Regular cardiac myocyte (primary cell): ENCODE measurements around the gene COPS7A. TPM values are rescaled to one million over a fixed set of nuclear protein-coding genes. Genes with fewer than 3 reads are reported as not detected.

Experiments
- total RNA-seq: library from RNA; depleted of rRNA; stranded (reverse); fragments of >200 nt; gene quantifications from 2 replicates; pipeline ENCODE4 v1.2.3, GENCODE V29; 2014

COPS7A gene
- 87.9 and 100 TPM in 2 replicates for total RNA-seq

GRCh38 chr12:6723607-6724408 is at the start of gene COPS7A:
Gene COPS7A (plus strand): TSS chr12:6724046. CDS start chr12:6724657, 611 bp downstream.

GRCh38 chr12:6688999-6689882 is 34.6 kb upstream of the COPS7A start, which contains the start of gene ZNF384:
Gene ZNF384 (minus strand): TSS chr12:6689375. CDS start chr12:6679520, 9,855 bp downstream.

GRCh38 chr12:6700646-6701051 is 23.2 kb upstream of the COPS7A start, which contains the start of gene PIANP:
Gene PIANP (minus strand): TSS chr12:6700815. CDS start chr12:6698061, 2,754 bp downstream.

GRCh38 chr12:6752921-6753771 is 29.3 kb downstream of the COPS7A start, which contains the start of gene MLF2:
Gene MLF2 (minus strand): TSS chr12:6753141. CDS start chr12:6752334, 807 bp downstream.

GRCh38 chr12:6765634-6766581 is 42.1 kb downstream of the COPS7A start, which contains the start of gene PTMS:
Gene PTMS (plus strand): TSS chr12:6766363. CDS start chr12:6766706, 343 bp downstream.

GRCh38 chr12:6772331-6772695 is 48.5 kb downstream of the COPS7A start, which contains the start of gene LAG3:
Gene LAG3 (plus strand): TSS chr12:6772520. CDS start chr12:6772853, 333 bp downstream.

Other genes with a start within 250 kb of the COPS7A start
- 86.8 and 164 TPM in 2 replicates for gene MRPL51, start 230.8 kb upstream of the COPS7A start, total RNA-seq
- gene NCAPD2, start 229.9 kb upstream of the COPS7A start, total RNA-seq = 27.6 and 102 TPM in 2 replicates
- gene GAPDH, start 189.5 kb upstream of the COPS7A start, total RNA-seq = 10,543 and 12,698 TPM in 2 replicates
- 9.0 and 21.4 TPM in 2 replicates for gene IFFO1, start 168.0 kb upstream of the COPS7A start, total RNA-seq
- 16.3 and 29.1 TPM in 2 replicates for gene NOP2, start 155.8 kb upstream of the COPS7A start, total RNA-seq
- 152 and 224 TPM in 2 replicates for gene CHD4, start 116.7 kb upstream of the COPS7A start, total RNA-seq
- not detected in 2 replicates for gene LPAR5, start 88.1 kb upstream of the COPS7A start, total RNA-seq
- gene ACRBP, start 76.6 kb upstream of the COPS7A start, total RNA-seq = under 0.01 TPM in 1 of 2 replicates, not detected in the other
- gene ING4, start 60.9 kb upstream of the COPS7A start, total RNA-seq = 19.7 and 33.5 TPM in 2 replicates
- 9.0 and 11.3 TPM in 2 replicates for gene ZNF384, start 34.7 kb upstream of the COPS7A start, total RNA-seq
- gene PIANP, start 23.2 kb upstream of the COPS7A start, total RNA-seq = under 0.01 TPM in 2 replicates
- gene MLF2, start 29.1 kb downstream of the COPS7A start, total RNA-seq = 147 and 175 TPM in 2 replicates
- gene PTMS, start 42.3 kb downstream of the COPS7A start, total RNA-seq = 17.2 and 38.0 TPM in 2 replicates
- gene LAG3, start 48.5 kb downstream of the COPS7A start, total RNA-seq = not detected in 2 replicates
- 0.28 and 0.58 TPM in 2 replicates for gene CD4, start 65.5 kb downstream of the COPS7A start, total RNA-seq
- 0.96 and 2.5 TPM in 2 replicates for gene GPR162, start 97.8 kb downstream of the COPS7A start, total RNA-seq
- gene P3H3, start 104.4 kb downstream of the COPS7A start, total RNA-seq = 79.6 and 124 TPM in 2 replicates
- 1.4 and 2.5 TPM in 2 replicates for gene GNB3, start 116.9 kb downstream of the COPS7A start, total RNA-seq
- gene CDCA3, start 127.2 kb downstream of the COPS7A start, total RNA-seq = 5.6 and 29.7 TPM in 2 replicates
- gene USP5, start 128.1 kb downstream of the COPS7A start, total RNA-seq = 77.8 and 123 TPM in 2 replicates
- 1,644 and 1,719 TPM in 2 replicates for gene TPI1, start 143.5 kb downstream of the COPS7A start, total RNA-seq
- 3.6 and 4.2 TPM in 2 replicates for gene SPSB2, start 149.3 kb downstream of the COPS7A start, total RNA-seq
- gene LRRC23, start 180.8 kb downstream of the COPS7A start, total RNA-seq = 8.6 and 18.0 TPM in 2 replicates
- gene ENO2, start 190.5 kb downstream of the COPS7A start, total RNA-seq = 40.8 and 66.8 TPM in 2 replicates
- 4.4 and 9.0 TPM in 2 replicates for gene ATN1, start 203.9 kb downstream of the COPS7A start, total RNA-seq
- not detected in 2 replicates for gene RNU7-1, start 219.8 kb downstream of the COPS7A start, total RNA-seq
- 75.3 and 141 TPM in 2 replicates for gene C12orf57, start 220.0 kb downstream of the COPS7A start, total RNA-seq
- under 0.01 TPM in 1 of 2 replicates, not detected in the other for gene PTPN6, start 227.3 kb downstream of the COPS7A start, total RNA-seq
- 149 and 175 TPM in 2 replicates for gene PHB2, start 246.6 kb downstream of the COPS7A start, total RNA-seq
- gene EMG1, start 246.9 kb downstream of the COPS7A start, total RNA-seq = 49.3 and 94.9 TPM in 2 replicates